ENCODE measurements around the gene ANGPTL4.

The ANGPTL4 gene

GRCh38 chr19:8325454-8325853 lies 38.5 kb upstream of the ANGPTL4 start:
- Mint-ChIP-seq H3K4me1 (peaks cover 12% of the 10 kb centered on the region), H3K36me3 (peaks cover 2% of the 10 kb centered on the region), H3K4me3 (no peak overlapping the region), H3K27ac (no peak overlapping the region), H3K27me3 (peaks cover 11% of the 10 kb centered on the region), H3K9me3 (no peaks in the 10 kb centered on the region)
- ATAC-seq (ENCODE audit: low read depth) (no peak), DNase-seq (ENCODE audit: low spot score in 2 of 2) (no peak)

DNA sequence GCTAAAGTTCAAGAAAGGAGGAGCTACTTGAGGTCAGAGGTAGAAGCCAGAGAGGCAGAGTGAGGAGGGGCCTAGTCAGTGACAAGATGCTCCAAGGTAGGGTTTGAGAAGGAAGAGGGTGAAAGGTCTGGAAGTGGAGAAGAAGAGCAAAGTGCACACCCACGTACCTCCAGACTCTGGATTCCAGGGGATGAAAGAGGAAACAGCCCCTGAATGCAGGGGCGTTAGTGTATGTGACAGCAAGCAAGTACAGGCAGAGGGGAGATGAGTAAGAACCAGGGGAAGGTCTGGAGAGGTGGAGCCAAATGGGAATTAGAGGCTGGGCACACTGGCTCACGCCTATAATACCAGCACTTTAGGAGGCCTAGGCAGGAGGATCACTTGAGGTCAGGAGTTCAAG lies 34.0 kb upstream of the ANGPTL4 start:
- ATAC-seq (ENCODE audit: low read depth) (no peak), DNase-seq (ENCODE audit: low spot score in 2 of 2) (no peak)
- peaks cover 2% of the 10 kb centered on the region for H3K36me3 Mint-ChIP-seq
- H3K4me1 Mint-ChIP-seq: peaks cover 2% of the 10 kb centered on the region
- no peaks in the 10 kb centered on the region for H3K9me3 Mint-ChIP-seq
- H3K4me3 Mint-ChIP-seq: no peak overlapping the region
- H3K27me3 Mint-ChIP-seq: peaks cover 13% of the 10 kb centered on the region
- no peak overlapping the region for H3K27ac Mint-ChIP-seq

GRCh38 chr19:8331263-8331845 lies 32.6 kb upstream of the ANGPTL4 start:
- H3K9me3 Mint-ChIP-seq: no peaks in the 10 kb centered on the region
- H3K27me3 Mint-ChIP-seq: peaks cover 15% of the 10 kb centered on the region
- no peak overlapping the region for H3K27ac Mint-ChIP-seq
- ATAC-seq (ENCODE audit: low read depth) (no peak), DNase-seq (ENCODE audit: low spot score in 2 of 2) (no peak)
- H3K4me1 Mint-ChIP-seq: peaks cover 5% of the 10 kb centered on the region
- peaks cover 2% of the 10 kb centered on the region for H3K36me3 Mint-ChIP-seq
- no peak overlapping the region for H3K4me3 Mint-ChIP-seq

GRCh38 chr19:8332976-8333766 lies 30.8 kb upstream of the ANGPTL4 start:
- Mint-ChIP-seq H3K4me3 (peak overlapping the region; percentile 21), H3K4me1 (peaks cover 5% of the 10 kb centered on the region), H3K36me3 (no peaks in the 10 kb centered on the region), H3K9me3 (no peaks in the 10 kb centered on the region), H3K27me3 (peaks cover 17% of the 10 kb centered on the region), H3K27ac (no peak overlapping the region)
- no peak for DNase-seq (ENCODE audit: low spot score in 2 of 2)
- no peak for ATAC-seq (ENCODE audit: low read depth)

- Mint-ChIP-seq H3K27me3 (peaks cover 13% of the 10 kb centered on the region), H3K4me1 (peaks cover 5% of the 10 kb centered on the region), H3K27ac (no peak overlapping the region), H3K9me3 (no peaks in the 10 kb centered on the region), H3K4me3 (peak overlapping the region; percentile 34), H3K36me3 (no peaks in the 10 kb centered on the region)
- DNase-seq (ENCODE audit: low spot score in 2 of 2) (no peak), ATAC-seq (ENCODE audit: low read depth) (no peak)
These were observed 30.0 kb upstream of the ANGPTL4 start for GRCh38 chr19:8333767-8334457.

- peak; percentile 25 for ATAC-seq (ENCODE audit: low read depth)
- Mint-ChIP-seq H3K4me1 (peaks cover 5% of the 10 kb centered on the region), H3K9me3 (no peaks in the 10 kb centered on the region), H3K36me3 (no peaks in the 10 kb centered on the region), H3K27ac (no peak overlapping the region), H3K4me3 (no peak overlapping the region), H3K27me3 (peaks cover 14% of the 10 kb centered on the region)
- no peak for DNase-seq (ENCODE audit: low spot score in 2 of 2)
These were observed 29.3 kb upstream of the ANGPTL4 start for GRCh38 chr19:8334458-8335342.

GRCh38 chr19:8335343-8336071 lies 28.4 kb upstream of the ANGPTL4 start:
- Mint-ChIP-seq H3K27me3 (peaks cover 16% of the 10 kb centered on the region), H3K27ac (no peak overlapping the region), H3K4me3 (peak overlapping the region; percentile 44), H3K4me1 (peaks cover 7% of the 10 kb centered on the region), H3K9me3 (no peaks in the 10 kb centered on the region), H3K36me3 (no peaks in the 10 kb centered on the region)
- DNase-seq (ENCODE audit: low spot score in 2 of 2) (no peak), ATAC-seq (ENCODE audit: low read depth) (peak; percentile 75)

- peaks cover 19% of the 10 kb centered on the region for H3K27me3 Mint-ChIP-seq
- H3K27ac Mint-ChIP-seq: no peak overlapping the region
- ATAC-seq (ENCODE audit: low read depth): no peak
- no peaks in the 10 kb centered on the region for H3K9me3 Mint-ChIP-seq
- peaks cover 9% of the 10 kb centered on the region for H3K4me1 Mint-ChIP-seq
- DNase-seq (ENCODE audit: low spot score in 2 of 2): no peak
- H3K36me3 Mint-ChIP-seq: no peaks in the 10 kb centered on the region
- peak overlapping the region; percentile 44 for H3K4me3 Mint-ChIP-seq
These were observed 27.8 kb upstream of the ANGPTL4 start for GRCh38 chr19:8336072-8336569.

GRCh38 chr19:8336660-8337059 lies 27.3 kb upstream of the ANGPTL4 start:
- DNase-seq (ENCODE audit: low spot score in 2 of 2): no peak
- no peak overlapping the region for H3K27ac Mint-ChIP-seq
- no peak for ATAC-seq (ENCODE audit: low read depth)
- H3K27me3 Mint-ChIP-seq: peaks cover 19% of the 10 kb centered on the region
- H3K4me3 Mint-ChIP-seq: no peak overlapping the region
- H3K36me3 Mint-ChIP-seq: no peaks in the 10 kb centered on the region
- peaks cover 9% of the 10 kb centered on the region for H3K4me1 Mint-ChIP-seq
- no peaks in the 10 kb centered on the region for H3K9me3 Mint-ChIP-seq

GRCh38 chr19:8337728-8338127 lies 26.2 kb upstream of the ANGPTL4 start:
- DNase-seq (ENCODE audit: low spot score in 2 of 2): no peak
- peaks cover 19% of the 10 kb centered on the region for H3K27me3 Mint-ChIP-seq
- no peak overlapping the region for H3K4me3 Mint-ChIP-seq
- no peaks in the 10 kb centered on the region for H3K36me3 Mint-ChIP-seq
- H3K27ac Mint-ChIP-seq: no peak overlapping the region
- H3K4me1 Mint-ChIP-seq: peaks cover 9% of the 10 kb centered on the region
- H3K9me3 Mint-ChIP-seq: no peaks in the 10 kb centered on the region
- no peak for ATAC-seq (ENCODE audit: low read depth)

DNA sequence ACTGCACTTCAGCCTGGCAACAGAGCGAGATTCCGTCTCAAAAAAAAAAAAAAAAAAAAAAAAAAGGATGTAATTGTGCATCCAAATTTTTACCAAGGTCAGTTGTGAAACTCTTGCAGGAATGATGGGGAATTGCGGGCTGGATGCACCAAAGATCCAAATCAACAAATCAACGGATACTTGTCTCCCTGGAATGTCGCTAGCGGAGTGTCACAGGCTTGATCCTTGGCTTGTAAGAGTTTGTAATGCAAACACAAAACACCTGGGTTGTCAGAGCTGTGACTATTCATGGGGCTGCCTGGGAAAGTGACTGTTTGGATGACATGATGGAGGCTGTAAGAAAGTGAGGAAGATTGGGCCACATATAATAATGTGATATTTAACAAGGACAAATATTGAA lies 25.1 kb upstream of the ANGPTL4 start:
- peaks cover 18% of the 10 kb centered on the region for H3K27me3 Mint-ChIP-seq
- H3K27ac Mint-ChIP-seq: no peak overlapping the region
- peaks cover 11% of the 10 kb centered on the region for H3K4me1 Mint-ChIP-seq
- H3K36me3 Mint-ChIP-seq: no peaks in the 10 kb centered on the region
- H3K9me3 Mint-ChIP-seq: no peaks in the 10 kb centered on the region
- no peak overlapping the region for H3K4me3 Mint-ChIP-seq
- ATAC-seq (ENCODE audit: low read depth): no peak
- no peak for DNase-seq (ENCODE audit: low spot score in 2 of 2)

GRCh38 chr19:8340341-8341096 lies 23.4 kb upstream of the ANGPTL4 start:
- no peak overlapping the region for H3K27ac Mint-ChIP-seq
- DNase-seq (ENCODE audit: low spot score in 2 of 2) (no peak), ATAC-seq (ENCODE audit: low read depth) (no peak)
- H3K36me3 Mint-ChIP-seq: no peaks in the 10 kb centered on the region
- H3K4me3 Mint-ChIP-seq: no peak overlapping the region
- peaks cover 11% of the 10 kb centered on the region for H3K4me1 Mint-ChIP-seq
- peaks cover 21% of the 10 kb centered on the region for H3K27me3 Mint-ChIP-seq
- no peaks in the 10 kb centered on the region for H3K9me3 Mint-ChIP-seq
